GM18508 (cell line): ENCODE measurements around the gene MANEAL.
"Not testable (repeated sequence)": the region's sequence is repeated elsewhere in the genome, so short reads cannot be mapped to it uniquely, and the experiment has no call there.

Experiments used
- ATAC-seq: cut with Tn5 transposase; IDR thresholded peaks from one replicate; pipeline ENCODE4 v1.9.1; 2021; ENCODE audit warnings: moderate number of reproducible peaks; ENCODE audit not compliant: insufficient read depth, unreplicated experiment

The MANEAL gene

GRCh38 chr1:37793773-37794371 is at the start of gene MANEAL:
Gene MANEAL, plus strand, starts transcription at chr1:37793847. Its CDS starts 336 bp downstream, at chr1:37794183.
- ATAC-seq, result no peak

GRCh38 chr1:37746806-37747205 is 46.8 kb upstream of the MANEAL start:
- no peak for ATAC-seq

GRCh38 chr1:37748565-37748964 is 45.1 kb upstream of the MANEAL start:
- no peak for ATAC-seq

GRCh38 chr1:37752213-37752582 is 41.4 kb upstream of the MANEAL start:
- ATAC-seq, result no peak

- ATAC-seq, result no peak
Measured at GRCh38 chr1:37752583-37753471, 40.8 kb upstream of the MANEAL start.

GRCh38 chr1:37753473-37754321 is 40.0 kb upstream of the MANEAL start:
- ATAC-seq, result no peak

GRCh38 chr1:37755290-37755689 is 38.4 kb upstream of the MANEAL start:
- ATAC-seq, result no peak

GRCh38 chr1:37755951-37756560 is 37.6 kb upstream of the MANEAL start:
- no peak for ATAC-seq

- ATAC-seq, result no peak
Measured at GRCh38 chr1:37759451-37759850, 34.2 kb upstream of the MANEAL start.

- ATAC-seq, result no peak
Measured at GRCh38 chr1:37761416-37762095, 32.1 kb upstream of the MANEAL start.

GRCh38 chr1:37762516-37762915 is 31.1 kb upstream of the MANEAL start:
- no peak for ATAC-seq

GRCh38 chr1:37763791-37764413 is 29.7 kb upstream of the MANEAL start:
- ATAC-seq, result no peak

GRCh38 chr1:37764414-37764825 is 29.2 kb upstream of the MANEAL start:
- no peak for ATAC-seq

- no peak for ATAC-seq
Measured at GRCh38 chr1:37764888-37765441, 28.7 kb upstream of the MANEAL start, which contains the start of gene EPHA10. Gene EPHA10, minus strand, starts transcription at chr1:37765120. Its CDS starts 54 bp downstream, at chr1:37765066.

GRCh38 chr1:37765916-37766664 is 27.6 kb upstream of the MANEAL start:
- no peak for ATAC-seq

GRCh38 chr1:37767488-37767887 is 26.2 kb upstream of the MANEAL start:
- ATAC-seq, result no peak

- ATAC-seq, result not testable (repeated sequence)
Measured at GRCh38 chr1:37771440-37771839, 22.2 kb upstream of the MANEAL start.

GRCh38 chr1:37776946-37777516 is 16.6 kb upstream of the MANEAL start:
- ATAC-seq, result no peak
